IPS DF 6.9 (cell line): Measurements from ENCODE around the gene YTHDC2.
A peak's percentile ranks its signal among the peaks of the same experiment; 100 is the strongest.

ENCODE experiments used
- DNase-seq: peaks from one replicate; pipeline ENCODE4 v3.0.0-alpha.2; 2013; ENCODE audit warnings: low read depth, low spot score
- H3K27ac ChIP-seq: one replicate; pipeline ENCODE4 v1.5.1; 2013; ENCODE audit warnings: low read length, control low read depth
- H3K27me3 ChIP-seq: 2 replicates; pipeline ENCODE4 v1.6.1; 2013; ENCODE audit warnings: mild to moderate bottlenecking, low read length; ENCODE audit not compliant: control insufficient read depth, insufficient read depth
- H3K36me3 ChIP-seq: 2 replicates; pipeline ENCODE4 v1.6.1; 2013; ENCODE audit warnings: low read length; ENCODE audit not compliant: control insufficient read depth, insufficient read depth
- H3K4me1 ChIP-seq: 2 replicates; pipeline ENCODE4 v1.6.1; 2013; ENCODE audit warnings: low read length; ENCODE audit not compliant: control insufficient read depth, insufficient read depth
- H3K4me3 ChIP-seq: 2 replicates; pipeline ENCODE4 v1.5.1; 2013; ENCODE audit warnings: mild to moderate bottlenecking, low read length
- H3K9me3 ChIP-seq: 2 replicates; pipeline ENCODE4 v1.6.1; 2013; ENCODE audit warnings: low read length, inconsistent platforms; ENCODE audit not compliant: control insufficient read depth, insufficient read depth
- WGBS: extraction: QIAGEN DNeasy Blood & Tissue Kit; methylation state at CpG from one replicate; pipeline ENCODE4 v1.1.7; 2013; ENCODE audit warnings: mixed read lengths, missing lambda C conversion rate; ENCODE audit not compliant: insufficient read length, insufficient coverage; 5-methylcytosine and 5-hydroxymethylcytosine counted together

The YTHDC2 gene

GRCh38 chr5:113513384-113514288, at the start of gene YTHDC2:
YTHDC2 (plus strand) TSS chr5:113513694; CDS start chr5:113513896, 202 bp downstream.
- H3K27ac ChIP-seq, result no peak within 1 kb of the TSS
- H3K9me3 ChIP-seq, result no peaks in the 10 kb centered on the region
- H3K27me3 ChIP-seq, result no peaks in the 10 kb centered on the region; the same call in 1 of the 2 replicates
- peak within 1 kb of the TSS; percentile 70 for H3K4me3 ChIP-seq
- H3K4me1 ChIP-seq, result peaks cover 3% of the 10 kb centered on the region; the same call in 1 of the 2 replicates
- DNase-seq, result peak; percentile 77
- H3K36me3 ChIP-seq, result no peaks in the 10 kb centered on the region
- WGBS, result no CpG with 5 or more reads among the region's 72 CpGs

- H3K4me3 ChIP-seq, result no peak overlapping the region
- no peaks in the 10 kb centered on the region for H3K4me1 ChIP-seq
- no peaks in the 10 kb centered on the region for H3K36me3 ChIP-seq
- DNase-seq, result no peak
- H3K27ac ChIP-seq, result no peak overlapping the region
- H3K9me3 ChIP-seq, result no peaks in the 10 kb centered on the region
- no peaks in the 10 kb centered on the region for H3K27me3 ChIP-seq
- no CpG with 5 or more reads among the region's 5 CpGs for WGBS
Measured at GRCh38 chr5:113474100-113474728, 39.3 kb upstream of the YTHDC2 start.

DNA sequence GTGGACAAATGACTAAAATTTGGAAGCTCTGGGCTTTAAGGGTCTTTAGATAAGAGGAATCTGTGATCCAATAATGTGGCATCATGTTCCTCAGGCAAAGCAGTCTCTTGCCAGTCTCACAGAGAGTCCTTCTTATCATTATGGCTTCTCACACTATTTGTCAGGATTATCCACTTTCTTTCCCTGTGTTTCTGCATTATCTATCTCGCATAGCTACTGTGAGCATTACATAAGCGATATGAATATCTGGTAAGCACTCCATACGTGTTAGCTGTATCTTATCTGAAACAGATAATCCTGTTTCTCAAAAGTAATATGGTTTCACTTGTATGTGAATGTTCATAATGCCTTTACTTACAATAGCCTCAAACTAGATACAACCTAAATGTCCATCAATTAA, 34.8 kb upstream of the YTHDC2 start:
- Histone ChIP-seq H3K9me3 (no peaks in the 10 kb centered on the region), H3K27me3 (no peaks in the 10 kb centered on the region), H3K27ac (no peak overlapping the region), H3K36me3 (no peaks in the 10 kb centered on the region), H3K4me1 (no peaks in the 10 kb centered on the region), H3K4me3 (no peak overlapping the region)
- no peak for DNase-seq
- no CpG with 5 or more reads among the region's 3 CpGs for WGBS

GRCh38 chr5:113480243-113480642, 33.3 kb upstream of the YTHDC2 start:
- no peak for DNase-seq
- H3K4me1 ChIP-seq, result no peaks in the 10 kb centered on the region
- no peaks in the 10 kb centered on the region for H3K27me3 ChIP-seq
- H3K4me3 ChIP-seq, result no peak overlapping the region
- no peaks in the 10 kb centered on the region for H3K36me3 ChIP-seq
- no CpG with 5 or more reads among the region's 5 CpGs for WGBS
- H3K27ac ChIP-seq, result no peak overlapping the region
- H3K9me3 ChIP-seq, result no peaks in the 10 kb centered on the region

- H3K4me1 ChIP-seq, result no peaks in the 10 kb centered on the region
- no CpG with 5 or more reads among the region's 18 CpGs for WGBS
- no peak for DNase-seq
- H3K27ac ChIP-seq, result no peak overlapping the region
- peaks cover 4% of the 10 kb centered on the region; the same call in 1 of the 2 replicates for H3K27me3 ChIP-seq
- peak overlapping the region; percentile 62; the same call in 1 of the 2 replicates for H3K4me3 ChIP-seq
- no peaks in the 10 kb centered on the region; the same call in 1 of the 2 replicates for H3K9me3 ChIP-seq
- H3K36me3 ChIP-seq, result no peaks in the 10 kb centered on the region; the same call in none of the 2 replicates
Measured at GRCh38 chr5:113487416-113487780, 26.1 kb upstream of the YTHDC2 start.

DNA sequence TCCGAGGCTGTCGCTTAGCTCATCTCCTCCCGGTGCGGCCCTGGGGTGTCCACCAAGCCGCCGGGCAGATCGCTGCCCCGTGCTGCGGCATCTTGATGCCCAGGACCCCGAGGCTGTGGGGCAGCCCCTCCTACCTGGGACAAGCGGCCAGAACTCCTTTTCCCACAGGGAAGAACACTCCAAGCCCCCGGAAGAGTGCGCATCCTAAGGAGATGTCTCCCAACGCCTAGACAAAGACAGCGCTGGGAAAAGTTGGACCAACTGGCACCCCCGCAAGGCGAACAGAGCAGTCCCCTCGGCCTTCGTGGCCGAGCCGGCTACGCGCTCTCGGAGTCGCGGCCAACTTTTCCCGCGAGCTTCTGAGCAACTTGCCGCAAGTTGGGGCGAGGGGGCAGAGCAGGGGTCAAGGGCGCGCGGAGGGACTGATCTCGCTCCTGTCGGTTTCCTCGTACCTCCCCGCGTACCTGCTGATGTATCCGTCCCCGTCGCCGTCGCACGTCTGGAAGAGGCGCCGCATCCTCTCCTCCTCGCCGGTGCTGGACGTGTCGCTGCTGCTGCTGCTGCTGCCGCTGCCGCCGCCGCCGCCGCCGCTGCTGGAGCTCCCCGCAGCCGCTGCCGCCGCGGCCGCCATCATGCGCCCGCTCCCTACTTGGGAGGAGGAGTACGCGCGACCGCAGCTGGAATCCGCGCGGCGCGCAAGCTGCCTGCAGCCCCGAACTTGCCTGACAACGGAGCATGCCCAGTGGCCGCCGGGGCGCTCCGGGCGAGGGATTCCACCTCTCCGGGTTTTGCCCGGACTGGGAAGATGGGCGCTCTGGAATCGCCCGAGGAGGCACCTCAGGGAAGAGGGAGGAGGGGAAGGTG, 25.5 kb upstream of the YTHDC2 start, which contains the start of gene MCC:
Gene MCC (minus strand): TSS at position 673 of the 864 bp plus-strand sequence.
- H3K9me3 ChIP-seq, result no peaks in the 10 kb centered on the region; the same call in 1 of the 2 replicates
- no peak within 1 kb of the TSS for H3K27ac ChIP-seq
- H3K27me3 ChIP-seq, result peaks cover 4% of the 10 kb centered on the region; the same call in 1 of the 2 replicates
- WGBS, result no CpG with 5 or more reads among the region's 86 CpGs
- H3K36me3 ChIP-seq, result no peaks in the 10 kb centered on the region; the same call in none of the 2 replicates
- peak within 1 kb of the TSS; percentile 62; the same call in 1 of the 2 replicates for H3K4me3 ChIP-seq
- H3K4me1 ChIP-seq, result no peaks in the 10 kb centered on the region
- DNase-seq, result peak; percentile 47

GRCh38 chr5:113488645-113489184, 24.8 kb upstream of the YTHDC2 start:
- no CpG with 5 or more reads among the region's 20 CpGs for WGBS
- no peak for DNase-seq
- no peaks in the 10 kb centered on the region for H3K4me1 ChIP-seq
- H3K27me3 ChIP-seq, result peaks cover 4% of the 10 kb centered on the region; the same call in 1 of the 2 replicates
- H3K27ac ChIP-seq, result no peak overlapping the region
- H3K4me3 ChIP-seq, result peak overlapping the region; percentile 62; the same call in 1 of the 2 replicates
- no peaks in the 10 kb centered on the region; the same call in none of the 2 replicates for H3K36me3 ChIP-seq
- H3K9me3 ChIP-seq, result no peaks in the 10 kb centered on the region; the same call in 1 of the 2 replicates

DNA sequence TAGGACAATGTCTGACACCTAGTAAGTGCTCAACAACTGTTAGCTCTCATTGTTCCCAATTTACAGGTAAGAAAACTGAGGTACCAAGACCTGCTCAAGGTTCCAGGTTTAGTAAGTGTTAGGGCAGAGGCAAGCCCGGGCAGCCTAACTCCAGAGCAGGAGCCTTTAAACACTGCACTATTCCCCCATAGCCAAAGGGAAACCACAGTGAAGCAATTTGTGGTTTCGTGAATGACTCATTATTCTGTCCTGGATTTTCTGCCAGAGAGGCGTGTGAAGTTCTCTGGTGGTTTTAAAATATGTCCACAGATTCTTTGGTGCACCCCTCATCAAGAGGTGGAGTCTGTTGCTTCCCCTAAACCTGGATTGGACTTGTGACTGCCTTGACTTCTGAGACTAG, 24.2 kb upstream of the YTHDC2 start:
- Histone ChIP-seq H3K4me3 (no peak overlapping the region), H3K27ac (no peak overlapping the region), H3K27me3 (peaks cover 4% of the 10 kb centered on the region; the same call in 1 of the 2 replicates), H3K4me1 (no peaks in the 10 kb centered on the region), H3K9me3 (no peaks in the 10 kb centered on the region; the same call in 1 of the 2 replicates), H3K36me3 (no peaks in the 10 kb centered on the region; the same call in none of the 2 replicates)
- no CpG with 5 or more reads among the region's 3 CpGs for WGBS
- DNase-seq, result no peak

DNA sequence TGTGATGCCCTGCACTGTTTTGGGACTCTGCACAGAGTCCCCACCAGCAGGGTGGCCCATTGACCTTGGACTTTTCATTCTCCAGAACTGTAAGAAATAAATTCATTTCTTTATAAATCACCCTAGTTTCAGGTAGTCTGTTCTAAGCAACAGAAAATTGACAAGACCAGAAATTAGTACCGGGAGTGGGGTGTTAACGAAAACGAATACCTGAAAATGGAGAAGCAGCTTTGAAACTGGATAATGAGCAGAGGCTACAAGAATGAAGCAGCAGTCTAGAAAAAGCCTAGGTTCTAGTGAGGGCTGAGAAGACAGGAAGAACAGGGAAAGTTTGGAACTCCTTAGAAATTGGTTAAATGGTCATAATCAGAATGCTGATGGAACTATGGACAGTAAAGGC, 23.2 kb upstream of the YTHDC2 start:
- no peak for DNase-seq
- H3K9me3 ChIP-seq, result no peaks in the 10 kb centered on the region; the same call in 1 of the 2 replicates
- WGBS, result no CpG with 5 or more reads among the region's 3 CpGs

More for the DNA sequence above, 23.2 kb upstream of the YTHDC2 start:
- Histone ChIP-seq H3K27ac (no peak overlapping the region), H3K4me3 (no peak overlapping the region), H3K36me3 (no peaks in the 10 kb centered on the region; the same call in none of the 2 replicates), H3K27me3 (peaks cover 4% of the 10 kb centered on the region; the same call in 1 of the 2 replicates), H3K4me1 (no peaks in the 10 kb centered on the region)
